Measurements from ENCODE around the gene FILIP1L. TPM values are rescaled to one million over a fixed set of nuclear protein-coding genes. Genes with fewer than 3 reads are reported as not detected.

FILIP1L gene
- total and polyA plus RNA-seq, 2 of the 8 experiments (the other 6 are each of a cell fraction or from before 2014, with no cell fraction given) = 0.06 to 0.09 TPM

DNA sequence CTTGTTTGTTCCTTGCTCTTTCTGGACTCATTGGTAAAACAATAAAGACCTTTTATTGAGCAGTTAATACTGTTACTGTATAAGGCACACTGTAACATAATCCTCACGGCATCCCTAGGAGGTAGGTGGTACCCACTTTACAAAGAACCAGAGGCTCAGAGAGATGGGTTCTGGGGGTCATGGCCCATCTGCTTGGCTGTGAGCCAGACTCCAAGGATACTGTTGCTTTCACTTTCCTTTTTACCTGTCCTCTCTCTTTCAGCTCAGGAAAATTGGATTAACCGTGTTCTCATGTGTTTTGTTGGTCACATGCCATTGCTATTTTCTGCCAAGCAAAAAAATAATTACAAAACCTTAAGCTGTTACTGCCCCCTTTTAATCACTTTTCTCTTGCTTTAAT is 34.8 kb upstream of the FILIP1L start:
- Histone ChIP-seq H3K4me2 (ENCODE audit: insufficient read depth in 1 of 2, low read depth in 2 of 2, low read length in 2 of 2) (no peak overlapping the region), H4K5ac (ENCODE audit: insufficient read length, low read depth, low read length) (no peak overlapping the region), H3K4me1 (replicated peaks in 1 of 4; ENCODE audit: control insufficient read depth in 3 of 4, insufficient read depth in 4 of 4, low read length in 3 of 4) (no peaks in the 10 kb centered on the region), H3K4me3 (ENCODE audit: extremely low read depth in 1 of 4, insufficient read depth in 2 of 4, low read depth in 3 of 4, low read length in 4 of 4) (no peak overlapping the region), H2AFZ (ENCODE audit: low read length) (no peak overlapping the region), H4K8ac (ENCODE audit: extremely low read depth, insufficient read depth, low read length) (no peak overlapping the region), H3K9ac (replicated peaks in 1 of 4; ENCODE audit: extremely low read depth in 1 of 4, low read depth in 3 of 4, low read length in 3 of 4) (no peak overlapping the region), H2BK15ac (ENCODE audit: low read length) (no peak overlapping the region), H2BK12ac (ENCODE audit: low read depth, low read length) (no peak overlapping the region), H3K23me2 (ENCODE audit: low read depth, low read length) (no peaks in the 10 kb centered on the region), H3K14ac (ENCODE audit: insufficient read length) (no peak overlapping the region), H3K56ac (replicated peaks; ENCODE audit: insufficient read length, low read depth, low read length) (no peak overlapping the region), H2BK120ac (replicated peaks; ENCODE audit: low read depth, low read length) (no peak overlapping the region), H4K91ac (replicated peaks; ENCODE audit: insufficient read length, low read length) (no peak overlapping the region), H3K9me3 (ENCODE audit: insufficient read depth in 2 of 2, low read depth in 1 of 2, low read length in 1 of 2) (no peaks in the 10 kb centered on the region), H3K36me3 (ENCODE audit: control insufficient read depth in 2 of 4, insufficient read depth in 4 of 4, low read length in 3 of 4) (peaks cover 0 to 4% (median 0%) of the 10 kb centered on the region in 4 experiments; a peak in 1 of 8 replicates), H4K20me1 (replicated peaks in 1 of 2; ENCODE audit: control insufficient read depth in 1 of 2, insufficient read depth in 2 of 2, low read length in 2 of 2) (no peaks in the 10 kb centered on the region), H2AK5ac (ENCODE audit: low read depth, low read length) (no peak overlapping the region), H3K4ac (replicated peaks; ENCODE audit: insufficient read length, low read depth, low read length) (no peak overlapping the region), H3K18ac (ENCODE audit: extremely low read depth, low read length) (no peak overlapping the region), H3K27ac (ENCODE audit: low read depth, low read length) (no peak overlapping the region), H2BK20ac (ENCODE audit: low read length) (no peak overlapping the region), H3K79me1 (ENCODE audit: low read depth, low read length) (no peaks in the 10 kb centered on the region), H3K79me2 (ENCODE audit: control insufficient read depth in 1 of 2, insufficient read depth in 2 of 2, low read length in 2 of 2) (no peaks in the 10 kb centered on the region), H2BK5ac (ENCODE audit: low read depth, low read length) (no peak overlapping the region), H3K27me3 (replicated peaks in 1 of 4; ENCODE audit: control insufficient read depth in 3 of 4, extremely low read depth in 1 of 4, insufficient read depth in 3 of 4, low read length in 3 of 4) (no peaks in the 10 kb centered on the region), H3K23ac (ENCODE audit: insufficient read length) (no peak overlapping the region)
- DNase-seq (ENCODE audit: low read depth in 1 of 2, low spot score in 2 of 2) (no peak), FAIRE-seq (no peak)
- ChIA-PET CTCF (ENCODE audit: partially characterized antibody) (interaction anchor here (0.9 to 1.3 kb wide), 3 partner anchors 38 to 105 kb away, joined by 3 to 4 read pairs (median 3); no protein-coding TSS in a partner anchor), POLR2A (ENCODE audit: partially characterized antibody) (no interaction called here)
- 93% methylated on average over 2 of the region's 2 CpGs; no CpG with 5 or more reads in 1 of the 2 experiments for WGBS, 2 experiments (ENCODE audit: extremely low coverage in 1 of 2, insufficient coverage in 1 of 2, insufficient read length in 1 of 2, insufficient replicate concordance in 2 of 2, low coverage in 1 of 2, low lambda C conversion rate in 2 of 2, missing lambda C conversion rate in 1 of 2)
- TF ChIP-seq RBBP5 (IDR thresholded peaks at IDR 0.05; ENCODE audit: borderline replicate concordance, low read depth, low read length) (no peak), CHD1 (IDR thresholded peaks at IDR 0.05; ENCODE audit: low read depth, low read length) (no peak), GABPA (IDR thresholded peaks at IDR 0.05; ENCODE audit: borderline replicate concordance, insufficient read depth, low read length) (no peak), SRF (IDR thresholded peaks at IDR 0.05; ENCODE audit: low read depth, low read length) (no peak), BCL11A (IDR thresholded peaks at IDR 0.05; ENCODE audit: low read depth in 2 of 2, low read length in 2 of 2) (no peak), RXRA (IDR thresholded peaks at IDR 0.05; ENCODE audit: insufficient read depth, low read depth, low read length) (no peak), KDM1A (IDR thresholded peaks at IDR 0.05; ENCODE audit: borderline replicate concordance, low read length) (no peak), TAF1 (IDR thresholded peaks at IDR 0.05; ENCODE audit: low read depth, low read length) (no peak), SP2 (IDR thresholded peaks at IDR 0.05; ENCODE audit: low read length) (no peak), YY1 (IDR thresholded peaks at IDR 0.05; ENCODE audit: low read depth, low read length) (no peak), KDM4A (IDR thresholded peaks at IDR 0.05; ENCODE audit: low read depth, low read length, severe bottlenecking) (no peak), HDAC6 (IDR thresholded peaks at IDR 0.05; ENCODE audit: low read depth, low read length) (no peak), JUN (IDR thresholded peaks at IDR 0.05; ENCODE audit: low read depth, low read length) (no peak)
- TF ChIP-seq, protein P1, sequence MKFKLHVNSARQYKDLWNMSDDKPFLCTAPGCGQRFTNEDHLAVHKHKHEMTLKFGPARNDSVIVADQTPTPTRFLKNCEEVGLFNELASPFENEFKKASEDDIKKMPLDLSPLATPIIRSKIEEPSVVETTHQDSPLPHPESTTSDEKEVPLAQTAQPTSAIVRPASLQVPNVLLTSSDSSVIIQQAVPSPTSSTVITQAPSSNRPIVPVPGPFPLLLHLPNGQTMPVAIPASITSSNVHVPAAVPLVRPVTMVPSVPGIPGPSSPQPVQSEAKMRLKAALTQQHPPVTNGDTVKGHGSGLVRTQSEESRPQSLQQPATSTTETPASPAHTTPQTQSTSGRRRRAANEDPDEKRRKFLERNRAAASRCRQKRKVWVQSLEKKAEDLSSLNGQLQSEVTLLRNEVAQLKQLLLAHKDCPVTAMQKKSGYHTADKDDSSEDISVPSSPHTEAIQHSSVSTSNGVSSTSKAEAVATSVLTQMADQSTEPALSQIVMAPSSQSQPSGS (IDR thresholded peaks at IDR 0.05; ENCODE audit: low read length) = no peak

Measured in H1 (cell line).